ENCODE data around the gene SLTM.

DNA sequence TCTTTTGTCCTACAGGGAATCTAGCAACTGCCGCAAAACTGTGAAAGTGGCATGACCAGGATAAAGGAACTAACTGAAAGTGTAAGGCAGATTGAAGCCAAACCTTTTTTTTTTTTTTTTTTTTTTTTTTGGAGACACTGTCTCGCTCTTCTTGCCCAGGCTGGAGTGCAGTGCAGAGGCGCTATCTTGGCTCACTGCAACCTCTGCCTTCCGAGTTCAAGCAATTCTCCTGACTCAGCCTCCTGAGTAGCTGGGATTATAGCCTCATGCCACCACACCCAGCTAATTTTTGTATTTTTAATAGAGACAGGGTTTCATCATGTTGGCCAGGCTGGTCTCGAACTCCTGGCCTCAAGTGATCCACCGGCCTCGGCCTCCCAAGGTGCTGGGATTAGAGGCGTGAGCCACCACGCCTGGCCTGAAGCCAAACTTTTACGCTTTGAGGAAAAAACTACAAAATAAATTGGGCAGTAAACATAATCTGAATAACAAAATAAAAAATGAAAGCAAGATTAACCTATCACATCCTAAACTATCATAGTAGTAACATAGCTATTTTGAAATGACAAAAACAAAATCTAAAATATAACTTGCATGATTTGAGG, 9.7 kb downstream of the SLTM start:
- TF ChIP-seq CTCF (IDR thresholded peaks at IDR 0.05; ENCODE audit: low read depth, low read length, poor library complexity, severe bottlenecking): no peak
- TF ChIP-seq EZH2phosphoT487 (IDR thresholded peaks at IDR 0.05; ENCODE audit: borderline replicate concordance, low read length): no peak

Measured in DOHH2 (cell line).